Left kidney (tissue), 8 donors: ENCODE data around the gene WDR48. TPM values are rescaled to one million over a fixed set of nuclear protein-coding genes. Genes with fewer than 3 reads are reported as not detected.
A peak's percentile ranks its signal among the peaks of the same experiment; 100 is the strongest.

Experiments used
- DNase-seq: peaks from one replicate; pipeline ENCODE4 v3.0.0-alpha.2; 2013
- long read RNA-seq, 8 donors: transcript quantifications; one replicate each; lab custom pipeline, GENCODE V29; 2026
- polyA plus RNA-seq: library from polyadenylated mRNA; unstranded; fragments of 120-200 nt; gene quantifications from one replicate; pipeline ENCODE4 v1.2.1, GENCODE V29; 2013; ENCODE audit not compliant: insufficient read length

The WDR48 gene
- 117 TPM for polyA plus RNA-seq
- long read RNA-seq, donor 1, transcript WDR48-201 (19 exons, 3,707 nt) = major isoform, 5 of 43 reads
- long read RNA-seq, donor 1, partial matches to known transcripts = 38 of 43 reads
- long read RNA-seq, donor 1, other reads (novel, unspliced or antisense) = 0 of 43 reads
- long read RNA-seq, donor 2, full-length matches to known transcripts = 6 of 6 reads
- long read RNA-seq, donor 2, partial matches to known transcripts = 0 of 6 reads
- long read RNA-seq, donor 2, other reads (novel, unspliced or antisense) = 0 of 6 reads
- long read RNA-seq, donor 3, full-length matches to known transcripts = 3 of 29 reads
- long read RNA-seq, donor 3, partial matches to known transcripts = 26 of 29 reads
- long read RNA-seq, donor 3, other reads (novel, unspliced or antisense) = 0 of 29 reads
- long read RNA-seq, donor 4, partial matches to known transcripts = 0 of 1 reads
- long read RNA-seq, donor 4, other reads (novel, unspliced or antisense) = 0 of 1 reads
- long read RNA-seq, donor 5, transcript WDR48-201 (19 exons, 3,707 nt) = major isoform, 11 of 134 reads
- long read RNA-seq, donor 5, partial matches to known transcripts = 122 of 134 reads
- long read RNA-seq, donor 5, other reads (novel, unspliced or antisense) = 0 of 134 reads
- long read RNA-seq, donor 6, partial matches to known transcripts = 0 of 4 reads
- long read RNA-seq, donor 6, other reads (novel, unspliced or antisense) = 0 of 4 reads
- long read RNA-seq, donor 7, transcript WDR48-201 (19 exons, 3,707 nt) = major isoform, 5 of 16 reads
- long read RNA-seq, donor 7, partial matches to known transcripts = 11 of 16 reads
- long read RNA-seq, donor 7, other reads (novel, unspliced or antisense) = 0 of 16 reads
- long read RNA-seq, donor 8, transcript WDR48-201 (19 exons, 3,707 nt) = major isoform, 5 of 6 reads
- long read RNA-seq, donor 8, partial matches to known transcripts = 0 of 6 reads
- long read RNA-seq, donor 8, other reads (novel, unspliced or antisense) = 0 of 6 reads

- peak; percentile 96 for DNase-seq
These were observed at the start of gene WDR48, which contains the start of gene SCN11A for GRCh38 chr3:39051649-39052561. Gene WDR48, plus strand, starts transcription at chr3:39052016. Its CDS starts 10 bp downstream, at chr3:39052026. Gene SCN11A, minus strand, starts transcription at chr3:39051944. Its CDS starts 101,582 bp downstream, at chr3:38950362.

DNA sequence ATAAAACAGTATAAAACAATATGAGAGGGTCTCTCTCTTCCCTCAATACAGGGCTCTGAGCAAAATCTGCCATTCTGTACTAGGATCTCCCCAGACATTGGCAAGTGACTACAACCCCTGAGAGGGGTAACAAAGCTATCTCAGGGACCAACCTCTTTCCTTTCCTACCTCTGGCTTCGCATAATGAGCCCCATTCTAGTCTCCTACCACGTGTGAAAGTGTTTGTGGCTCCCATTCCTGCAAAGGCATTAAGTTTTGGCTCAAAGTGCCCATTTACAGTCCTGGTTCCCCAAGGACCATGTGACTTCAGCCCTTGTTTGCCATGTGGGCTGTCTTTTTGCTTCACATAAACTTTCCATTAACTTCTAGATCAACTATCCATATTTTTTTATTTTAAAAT is 46.5 kb upstream of the WDR48 start:
- DNase-seq = no peak

DNA sequence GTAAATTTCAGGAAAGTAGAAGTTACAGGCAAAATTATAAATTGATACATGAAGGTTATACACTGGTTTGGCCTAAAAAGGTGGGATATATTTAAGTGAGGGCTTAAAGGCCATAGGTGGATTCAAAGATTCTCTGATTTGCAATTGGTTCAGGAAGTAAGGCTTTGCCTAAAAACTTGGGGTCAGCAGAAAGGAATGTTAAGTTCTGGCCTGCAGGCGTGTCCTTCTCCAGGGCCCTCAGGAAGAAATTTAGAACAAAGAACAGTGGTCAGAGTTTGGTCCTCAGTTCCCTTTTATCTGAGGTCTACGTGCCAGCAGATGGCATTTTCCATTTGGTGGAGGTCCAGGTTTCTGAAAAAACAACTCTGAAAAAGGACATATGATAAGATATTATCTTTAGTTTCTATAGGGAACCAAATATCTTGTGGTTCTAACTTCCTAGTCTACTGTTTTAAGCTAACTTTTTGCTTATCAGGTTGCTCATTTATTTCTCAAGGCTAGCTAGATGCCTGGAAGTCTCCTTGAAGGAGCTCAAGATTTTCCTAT is 40.6 kb upstream of the WDR48 start:
- no peak for DNase-seq

- DNase-seq = no peak
These were observed 38.5 kb upstream of the WDR48 start for GRCh38 chr3:39013289-39013688.

DNA sequence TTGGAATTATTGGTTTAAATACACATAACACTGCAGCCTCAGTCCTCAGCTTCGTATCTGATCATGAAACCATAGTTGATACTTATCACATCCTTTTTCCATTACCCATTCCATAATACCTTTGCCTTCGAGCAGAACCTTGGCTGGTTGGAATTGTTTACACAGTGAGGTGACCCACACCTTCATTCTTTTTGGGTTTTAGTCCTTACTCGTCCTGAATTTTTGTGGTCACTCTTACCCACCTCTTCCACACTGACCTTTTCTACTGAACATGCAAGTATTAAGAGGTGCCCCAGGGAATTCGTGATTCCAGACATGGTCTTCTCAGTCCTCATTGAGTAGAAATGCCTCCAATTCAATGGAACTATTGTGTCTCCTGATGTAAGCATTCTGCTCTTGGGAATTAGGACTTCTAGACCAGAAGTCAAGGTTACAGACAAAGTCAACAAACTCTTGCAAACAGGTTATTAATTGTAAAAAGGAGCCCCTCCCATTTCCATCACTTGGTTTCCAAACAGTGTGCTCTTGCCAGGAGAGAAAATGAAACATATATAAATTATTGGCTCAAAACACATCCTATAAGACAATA is 37.8 kb upstream of the WDR48 start:
- no peak for DNase-seq

DNA sequence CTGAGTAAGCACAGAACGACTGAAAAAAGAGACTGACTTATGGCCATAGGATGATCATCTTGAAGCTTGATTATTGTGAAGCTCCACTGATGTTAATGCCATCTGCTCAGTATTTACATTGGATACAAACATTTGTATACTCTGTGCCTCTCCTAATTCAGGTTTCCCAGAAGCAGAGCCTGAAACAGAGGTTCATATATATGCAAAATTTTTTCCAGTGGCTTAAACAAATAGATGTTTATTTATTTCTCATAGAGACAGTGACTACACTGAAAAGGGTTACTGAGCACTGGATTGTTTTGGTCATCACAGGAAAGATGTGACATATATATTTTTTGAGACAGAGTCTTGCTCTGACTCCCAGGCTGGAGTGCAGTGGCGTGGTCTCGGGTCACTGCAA is 36.4 kb upstream of the WDR48 start:
- no peak for DNase-seq

DNA sequence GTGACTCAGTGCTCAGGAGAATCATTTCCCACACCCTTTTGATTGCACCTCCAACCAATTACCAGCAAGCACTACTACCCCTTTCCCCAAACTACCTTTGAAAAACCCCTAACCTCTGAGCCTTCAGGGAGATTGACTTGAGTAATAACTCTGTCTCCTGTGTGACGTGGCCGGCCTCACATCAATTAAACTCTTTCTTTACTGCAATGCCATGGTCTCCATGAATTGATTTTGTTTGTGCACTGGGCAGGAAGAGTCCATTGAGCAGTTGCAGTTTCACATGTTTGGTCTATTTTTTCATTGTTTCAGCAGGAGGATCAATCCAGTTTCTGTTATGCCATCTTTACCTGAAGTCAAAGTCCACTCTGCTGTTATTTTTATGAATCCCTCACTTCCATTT is 32.5 kb upstream of the WDR48 start:
- no peak for DNase-seq

- DNase-seq = no peak
These were observed 30.8 kb upstream of the WDR48 start for GRCh38 chr3:39021029-39021428.

GRCh38 chr3:39021465-39022285 is 30.1 kb upstream of the WDR48 start:
- no peak for DNase-seq

- no peak for DNase-seq
These were observed 29.6 kb upstream of the WDR48 start for GRCh38 chr3:39022286-39022630.

DNA sequence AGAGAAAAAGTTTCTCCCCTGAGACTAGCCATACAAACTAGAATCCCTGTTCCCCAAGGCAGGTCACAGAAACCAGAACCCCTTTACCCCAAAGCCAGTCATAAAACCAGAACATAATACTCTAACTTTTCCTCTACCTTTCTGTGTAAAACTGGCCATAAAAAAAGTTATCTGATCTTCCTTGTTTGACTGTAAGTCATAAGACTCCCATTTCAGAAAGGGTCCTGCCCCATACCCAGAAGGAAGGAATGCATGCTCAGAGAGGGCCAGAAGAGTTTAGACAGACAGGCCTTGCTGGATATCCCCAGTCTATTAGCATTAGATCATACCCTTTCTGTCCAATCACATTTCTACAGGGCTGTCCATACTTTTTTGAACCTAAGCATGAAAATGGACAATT is 27.3 kb upstream of the WDR48 start:
- no peak for DNase-seq

DNA sequence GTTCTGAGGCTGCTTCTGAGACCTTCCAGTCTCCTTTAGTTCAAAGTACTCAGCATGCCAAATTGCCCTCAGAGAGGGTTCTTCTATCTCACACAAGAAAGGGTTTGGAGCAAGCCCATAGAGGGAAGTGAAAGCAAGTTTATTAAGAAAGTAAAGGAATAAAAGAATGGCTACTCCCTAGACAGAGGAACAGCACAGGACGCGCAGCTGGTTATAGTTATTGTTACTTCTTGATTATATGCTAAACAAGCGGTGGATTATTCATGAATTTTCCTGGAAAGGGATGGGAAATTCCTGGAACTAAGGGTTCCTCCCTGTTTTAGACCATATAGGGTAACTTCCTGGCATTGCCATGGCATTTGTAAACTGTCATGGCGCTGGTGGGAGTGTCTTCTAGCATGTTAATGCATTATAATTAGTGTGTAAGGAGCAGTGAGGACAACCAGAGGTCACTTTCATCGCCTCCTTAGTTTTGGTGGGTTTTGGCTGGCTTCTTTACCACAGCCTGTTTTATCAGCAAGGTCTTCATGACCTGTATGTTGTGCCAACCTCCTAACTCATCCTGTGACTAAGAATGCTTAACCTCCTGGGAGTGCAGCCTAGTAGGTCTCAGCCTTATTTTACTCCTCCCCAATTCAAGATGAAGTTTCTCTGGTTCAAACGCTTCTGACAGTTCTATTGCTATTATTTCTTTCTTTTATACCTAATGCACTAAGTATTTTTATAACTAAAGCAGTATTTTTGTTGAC is 26.4 kb upstream of the WDR48 start:
- DNase-seq = no peak

DNA sequence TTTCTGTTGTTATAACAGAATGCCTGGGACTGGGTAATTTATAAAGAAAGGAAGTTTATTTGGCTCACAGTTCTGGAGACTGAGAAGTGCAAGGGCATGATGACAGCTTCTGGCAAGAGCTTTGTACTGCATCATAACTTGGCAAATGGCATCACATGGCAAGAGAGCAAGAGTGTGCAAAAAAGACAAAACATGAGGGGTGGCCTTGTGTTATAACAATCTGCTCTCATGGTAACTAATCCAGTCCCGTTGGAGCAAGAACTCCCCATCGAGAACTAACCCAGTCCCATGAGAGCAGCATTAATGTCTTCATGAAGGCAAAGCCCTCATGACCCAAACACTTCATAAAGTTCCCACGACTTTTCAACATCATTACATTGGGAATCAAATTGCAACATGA is 23.3 kb upstream of the WDR48 start:
- DNase-seq = no peak

GRCh38 chr3:39029556-39029955 is 22.3 kb upstream of the WDR48 start:
- no peak for DNase-seq

GRCh38 chr3:39038165-39038564 is 13.7 kb upstream of the WDR48 start:
- no peak for DNase-seq

- no peak for DNase-seq
These were observed 1.8 kb upstream of the WDR48 start for GRCh38 chr3:39050029-39050428.

- no peak for DNase-seq
These were observed 767 bp downstream of the WDR48 start for GRCh38 chr3:39052583-39052982.

DNA sequence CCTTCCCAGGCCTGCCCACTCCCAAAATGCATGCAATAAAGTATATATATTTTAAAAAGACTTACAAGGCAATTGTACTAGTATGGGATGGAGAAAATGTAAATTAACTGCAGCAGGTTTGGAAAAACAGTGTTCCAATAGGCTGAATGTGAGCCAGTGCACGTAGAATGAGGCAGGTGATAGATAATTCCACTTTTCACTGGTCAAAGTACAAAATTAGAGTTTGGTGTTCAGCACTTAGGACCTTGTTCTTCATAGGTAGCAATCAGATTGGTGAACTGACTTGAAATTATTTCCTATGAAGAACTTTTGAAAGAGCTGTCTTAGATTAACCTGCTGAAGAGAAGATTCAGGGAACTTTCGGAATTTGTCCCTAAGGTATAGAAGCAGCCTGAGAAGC is 1.9 kb downstream of the WDR48 start:
- no peak for DNase-seq

DNA sequence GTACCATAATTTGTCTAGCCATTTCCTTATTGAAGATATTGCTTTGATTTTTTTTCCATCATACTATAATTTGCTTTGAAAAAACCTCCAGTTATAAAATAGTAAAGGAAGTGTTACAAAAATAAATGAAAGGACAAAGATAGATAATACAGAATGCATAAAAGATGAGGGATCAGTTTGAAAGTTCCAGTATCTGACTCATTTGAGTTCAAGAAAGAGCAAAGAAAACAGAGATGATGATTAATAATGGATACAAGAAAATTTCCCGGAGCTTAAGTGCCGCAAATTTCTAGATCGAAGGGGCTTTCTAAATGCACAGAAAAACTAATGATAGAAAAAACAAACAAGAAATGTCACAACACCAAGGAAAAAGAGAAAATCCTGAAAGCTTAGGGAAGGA is 4.3 kb downstream of the WDR48 start:
- no peak for DNase-seq
